ENCODE data around the gene PEX26. TPM values are rescaled to one million over a fixed set of nuclear protein-coding genes. Genes with fewer than 3 reads are reported as not detected.

Gene PEX26
- total and polyA plus RNA-seq, 2 donors (not counting 3 experiments of a cell fraction or from before 2014, with no cell fraction given), result 25.6 to 44.4 TPM

- Histone ChIP-seq H3K4me1 (ENCODE audit: control insufficient read depth, extremely low read depth, insufficient read depth, low read length) (peaks cover 2% of the 10 kb centered on the region), H4K20me1 (replicated peaks; ENCODE audit: control insufficient read depth, extremely low read depth, insufficient read depth, low read length) (no peaks in the 10 kb centered on the region), H3K36me3 (ENCODE audit: control insufficient read depth in 2 of 2, extremely low read depth in 1 of 2, insufficient read depth in 2 of 2, low read length in 2 of 2) (no peaks in the 10 kb centered on the region), H3K9ac (replicated peaks; ENCODE audit: extremely low read depth, insufficient read depth, low read length) (no peak overlapping the region), H3K9me3 (replicated peaks; ENCODE audit: control insufficient read depth, insufficient read depth, low read length) (no peaks in the 10 kb centered on the region), H2AFZ (ENCODE audit: low read depth, low read length) (no peak overlapping the region), H3K4me2 (ENCODE audit: insufficient read depth, low read length) (no peak overlapping the region), H3K27me3 (ENCODE audit: control insufficient read depth in 2 of 2, insufficient read depth in 2 of 2, low read length in 2 of 2) (peaks cover 20 to 26% of the 10 kb centered on the region in 2 experiments), H3K9me1 (replicated peaks; ENCODE audit: control insufficient read depth, extremely low read depth, insufficient read depth, low read length) (no peaks in the 10 kb centered on the region), H3K27ac (ENCODE audit: insufficient read depth, low read depth, low read length) (no peak overlapping the region), H3K4me3 (replicated peaks in 1 of 3; ENCODE audit: insufficient read depth in 1 of 3, low read depth in 1 of 3, low read length in 3 of 3) (no peak overlapping the region), H3K79me2 (ENCODE audit: control insufficient read depth, insufficient read depth, low read length) (no peaks in the 10 kb centered on the region)
- dilution Hi-C loops (cut with MboI; ENCODE audit: extremely low pct_ligation_motif_present, low sequenced_read_pairs), result no loop called here
- ChIA-PET CTCF (interaction anchor here (0.6 to 1.8 kb wide), 2 partner anchors 33 to 44 kb away, joined by 3 to 4 read pairs; no protein-coding TSS in a partner anchor), POLR2A (no interaction called here)
- intact Hi-C loops (cut with micrococcal nuclease), result no loop called here
- TF ChIP-seq EZH2 (IDR thresholded peaks at IDR 0.05; ENCODE audit: borderline replicate concordance, low read depth, low read length, severe bottlenecking) (no peak), MYC (IDR thresholded peaks at IDR 0.05; ENCODE audit: low read depth, low read length) (no peak), POLR2A (IDR thresholded peaks at IDR 0.05; ENCODE audit: low read depth, low read length) (no peak), MAX (IDR thresholded peaks at IDR 0.05; ENCODE audit: insufficient read depth, insufficient read length) (no peak)
- FAIRE-seq (no peak), DNase-seq (ENCODE audit: low read depth, low spot score) (no peak)
- no TSS peak for BruUV-seq (replicated peaks)
Observed at GRCh38 chr22:18031695-18032454, 45.9 kb upstream of the PEX26 start.

- Histone ChIP-seq H3K9ac (replicated peaks; ENCODE audit: extremely low read depth, insufficient read depth, low read length) (no peak overlapping the region), H3K36me3 (ENCODE audit: control insufficient read depth in 2 of 2, extremely low read depth in 1 of 2, insufficient read depth in 2 of 2, low read length in 2 of 2) (no peaks in the 10 kb centered on the region), H3K9me3 (replicated peaks; ENCODE audit: control insufficient read depth, insufficient read depth, low read length) (no peaks in the 10 kb centered on the region), H3K27me3 (ENCODE audit: control insufficient read depth in 2 of 2, insufficient read depth in 2 of 2, low read length in 2 of 2) (peaks cover 17 to 20% of the 10 kb centered on the region in 2 experiments), H3K4me2 (ENCODE audit: insufficient read depth, low read length) (no peak overlapping the region), H3K27ac (ENCODE audit: insufficient read depth, low read depth, low read length) (no peak overlapping the region), H4K20me1 (replicated peaks; ENCODE audit: control insufficient read depth, extremely low read depth, insufficient read depth, low read length) (no peaks in the 10 kb centered on the region), H3K4me1 (ENCODE audit: control insufficient read depth, extremely low read depth, insufficient read depth, low read length) (peaks cover 2% of the 10 kb centered on the region), H3K79me2 (ENCODE audit: control insufficient read depth, insufficient read depth, low read length) (no peaks in the 10 kb centered on the region), H2AFZ (ENCODE audit: low read depth, low read length) (no peak overlapping the region), H3K4me3 (replicated peaks in 1 of 3; ENCODE audit: insufficient read depth in 1 of 3, low read depth in 1 of 3, low read length in 3 of 3) (no peak overlapping the region), H3K9me1 (replicated peaks; ENCODE audit: control insufficient read depth, extremely low read depth, insufficient read depth, low read length) (no peaks in the 10 kb centered on the region)
- FAIRE-seq (no peak), DNase-seq (ENCODE audit: low read depth, low spot score) (no peak)
- intact Hi-C loops (cut with micrococcal nuclease) (no loop called here), dilution Hi-C loops (cut with MboI; ENCODE audit: extremely low pct_ligation_motif_present, low sequenced_read_pairs) (no loop called here)
- no TSS peak for BruUV-seq (replicated peaks)
- ChIA-PET POLR2A (no interaction called here), CTCF (interaction anchor here (1.8 kb wide), 1 partner anchor 43 kb away, joined by 4 read pairs; no protein-coding TSS in a partner anchor)
- TF ChIP-seq CTCF (IDR thresholded peaks at IDR 0.05; ENCODE audit: extremely low read depth in 1 of 2, insufficient read depth in 1 of 2, low read depth in 1 of 2, low read length in 2 of 2) (no peak), JUN (IDR thresholded peaks at IDR 0.05; ENCODE audit: borderline replicate concordance, insufficient read depth, insufficient read length, low read depth) (no peak), FOS (IDR thresholded peaks at IDR 0.05; ENCODE audit: borderline replicate concordance, insufficient read depth, low read length) (no peak), MYC (IDR thresholded peaks at IDR 0.05; ENCODE audit: low read depth, low read length) (no peak), POLR2A (IDR thresholded peaks at IDR 0.05; ENCODE audit: low read depth, low read length) (no peak), EZH2 (IDR thresholded peaks at IDR 0.05; ENCODE audit: borderline replicate concordance, low read depth, low read length, severe bottlenecking) (no peak), GATA2 (IDR thresholded peaks at IDR 0.05; ENCODE audit: insufficient read depth, insufficient read length, low read depth, low read length) (no peak), POLR2AphosphoS5 (IDR thresholded peaks at IDR 0.05; ENCODE audit: insufficient read depth, low read depth, low read length) (no peak), MAX (IDR thresholded peaks at IDR 0.05; ENCODE audit: insufficient read depth, insufficient read length) (no peak)
Observed at GRCh38 chr22:18032455-18033101, 45.2 kb upstream of the PEX26 start.

All from endothelial cell of umbilical vein (primary cell).